Stimulated activated CD8-positive, alpha-beta memory T cell treated with anti-CD3 and anti-CD28 coated beads, Interleukin-12 subunit alpha, Interleukin-12 subunit beta, amount 100 ng/mL, for 1 hour (primary cell): ENCODE measurements around the gene HDDC2.

Experiments used
- DNase-seq: peaks from one replicate; pipeline ENCODE4 v3.0.0-alpha.2; 2020; ENCODE audit warnings: low read depth

Gene HDDC2, protein sequence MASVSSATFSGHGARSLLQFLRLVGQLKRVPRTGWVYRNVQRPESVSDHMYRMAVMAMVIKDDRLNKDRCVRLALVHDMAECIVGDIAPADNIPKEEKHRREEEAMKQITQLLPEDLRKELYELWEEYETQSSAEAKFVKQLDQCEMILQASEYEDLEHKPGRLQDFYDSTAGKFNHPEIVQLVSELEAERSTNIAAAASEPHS

GRCh38 chr6:125301435-125302391 lies at the start of gene HDDC2:
Gene HDDC2 (minus strand): TSS chr6:125301967. CDS start chr6:125301932, 35 bp downstream.
- no peak for DNase-seq

DNA sequence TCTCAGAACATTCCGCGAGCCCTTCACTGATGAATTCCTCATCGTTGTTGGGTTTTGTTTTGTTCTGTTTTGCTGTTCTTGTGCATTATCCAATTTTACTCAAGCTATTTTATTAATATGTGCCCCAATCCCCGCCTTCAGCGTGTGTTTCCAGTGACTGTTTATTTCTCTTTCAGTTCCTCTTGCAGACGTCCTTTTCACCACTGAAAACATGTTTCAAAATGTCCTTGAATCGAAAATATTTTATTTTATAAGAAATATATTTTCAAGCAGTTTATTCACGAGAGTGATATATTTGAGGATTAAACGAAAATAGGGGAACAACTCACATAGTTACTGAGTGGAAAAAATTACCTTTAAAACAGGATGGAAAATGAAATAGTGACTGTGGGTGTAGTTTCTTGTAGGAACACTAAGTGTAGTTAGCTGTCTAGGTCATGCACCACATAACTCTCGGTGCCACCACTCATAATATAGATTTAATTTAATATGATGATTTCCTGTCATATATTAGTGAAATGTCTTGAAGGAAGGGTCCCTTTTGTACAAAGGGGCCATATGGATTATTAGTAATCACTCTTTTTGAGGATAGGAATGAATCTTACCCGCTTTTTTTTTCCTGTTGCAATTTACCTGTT lies 45.3 kb upstream of the HDDC2 start:
- no peak for DNase-seq

- no peak for DNase-seq
These were observed 44.6 kb upstream of the HDDC2 start for GRCh38 chr6:125346201-125346925.

- no peak for DNase-seq
These were observed 39.7 kb upstream of the HDDC2 start for GRCh38 chr6:125341460-125341859.

- DNase-seq: no peak
These were observed 39.2 kb upstream of the HDDC2 start for GRCh38 chr6:125340991-125341390.

- DNase-seq: no peak
These were observed 38.5 kb upstream of the HDDC2 start for GRCh38 chr6:125340175-125340835.

DNA sequence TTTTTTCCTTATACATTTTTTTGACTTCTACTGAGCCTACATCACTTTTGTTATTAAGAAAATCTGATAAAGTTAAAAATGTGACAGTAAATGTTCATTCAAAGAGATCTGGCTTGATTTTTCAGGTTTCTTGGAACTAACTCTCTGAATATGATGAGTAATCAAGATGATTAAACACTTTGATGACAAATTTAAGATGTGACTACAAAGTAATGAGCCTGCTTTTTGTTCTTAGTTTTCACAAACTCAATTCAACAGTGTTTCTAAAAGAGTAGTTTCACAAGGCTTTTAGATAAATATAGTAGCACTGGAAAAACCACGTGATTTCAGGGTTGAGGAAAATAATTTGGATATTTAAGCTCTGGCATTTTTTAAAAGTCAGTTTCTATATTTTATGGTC lies 37.9 kb upstream of the HDDC2 start:
- no peak for DNase-seq

DNA sequence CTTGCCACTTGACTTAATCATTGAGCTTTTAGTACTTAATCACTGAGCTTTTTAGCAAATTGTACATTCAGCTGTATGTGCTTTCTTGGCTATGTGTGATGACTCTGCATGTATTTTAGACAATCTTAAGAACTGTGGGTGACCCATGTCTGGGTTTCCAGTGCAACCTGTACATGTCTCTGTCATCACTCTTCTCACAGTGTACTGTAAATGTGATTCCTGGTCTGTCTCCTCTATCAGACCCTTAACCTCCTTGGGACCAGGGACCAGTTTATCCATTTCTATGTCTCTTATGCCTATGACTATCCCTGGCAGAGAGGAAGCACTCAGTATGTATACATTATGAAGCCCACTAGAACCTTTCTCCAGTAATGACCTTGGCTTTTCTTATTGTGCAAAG lies 36.6 kb upstream of the HDDC2 start:
- no peak for DNase-seq

DNA sequence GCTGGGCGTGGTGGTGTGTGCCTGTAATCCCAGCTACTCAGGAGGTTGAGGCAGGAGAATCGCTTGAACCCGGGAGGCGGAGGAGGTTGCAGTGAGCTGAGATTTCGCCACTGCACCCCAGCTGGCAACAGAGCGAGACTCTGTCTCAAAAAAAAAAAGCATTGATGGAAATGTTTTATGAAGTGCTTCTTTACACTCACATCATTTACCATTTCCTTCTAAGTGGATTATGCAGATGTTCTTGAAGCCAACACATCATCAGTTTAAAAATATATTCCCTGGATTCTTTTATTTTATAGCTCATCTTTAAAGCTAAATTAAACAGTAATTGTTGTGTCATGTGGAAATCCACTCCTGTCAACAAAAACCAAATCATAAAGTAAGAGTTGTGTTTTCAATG lies 35.9 kb upstream of the HDDC2 start:
- no peak for DNase-seq

DNA sequence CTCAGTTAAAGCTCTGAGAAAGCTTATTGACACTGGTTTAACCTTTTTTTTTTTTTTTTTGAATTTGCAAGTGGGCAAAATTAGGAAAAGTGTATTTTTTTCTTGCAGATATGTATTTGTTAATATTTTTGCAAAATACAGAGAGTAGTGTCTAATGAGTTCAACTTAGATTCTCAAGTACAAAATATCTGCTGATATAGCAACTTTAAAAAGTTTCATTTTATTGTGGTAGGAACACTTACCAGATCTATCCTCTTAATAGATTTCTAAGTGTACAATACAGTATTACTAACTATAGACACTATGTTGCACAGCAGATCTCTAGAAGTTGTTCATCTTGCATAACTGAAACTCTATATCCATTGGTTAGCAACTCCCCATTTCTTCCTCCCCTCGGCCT lies 30.9 kb upstream of the HDDC2 start:
- no peak for DNase-seq

- DNase-seq: no peak
These were observed 23.8 kb upstream of the HDDC2 start for GRCh38 chr6:125325586-125325985.

DNA sequence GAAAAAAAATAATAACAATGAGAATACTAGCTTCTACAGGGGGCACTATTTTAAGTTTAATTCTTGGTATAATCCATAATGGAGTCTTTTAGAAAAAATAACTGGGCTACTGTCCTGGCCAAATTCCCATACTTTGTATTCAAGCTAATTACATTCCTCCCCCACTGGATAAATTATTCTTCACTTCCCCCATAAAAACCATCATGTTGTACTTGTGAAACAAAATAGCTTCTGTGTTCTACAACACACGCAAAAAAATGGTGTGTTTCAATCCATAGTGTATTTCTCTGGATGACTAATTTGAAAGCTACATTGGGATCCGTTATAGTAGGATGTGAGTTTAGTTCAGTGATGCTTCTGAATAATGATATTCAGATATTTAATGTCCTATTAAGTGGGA lies 21.6 kb upstream of the HDDC2 start:
- no peak for DNase-seq

DNA sequence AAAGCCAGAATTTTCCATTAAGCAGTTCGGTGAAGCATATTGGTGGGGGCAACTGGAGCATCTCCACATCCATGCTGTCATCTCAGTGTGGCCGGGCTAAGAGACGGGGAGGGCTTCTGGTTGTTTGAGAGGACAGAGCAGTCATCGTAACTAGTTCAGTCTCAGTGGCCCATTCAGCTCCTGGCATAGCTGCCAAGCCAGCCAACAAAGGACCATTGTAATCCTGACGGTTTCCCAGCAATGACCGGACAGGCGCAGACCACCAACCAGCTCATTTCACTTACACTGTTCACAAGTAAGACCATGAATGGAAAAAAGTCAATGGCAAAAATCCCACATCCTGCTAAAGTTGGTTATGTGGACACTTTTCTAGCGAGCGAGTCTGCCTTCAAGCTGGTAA lies 14.9 kb upstream of the HDDC2 start:
- DNase-seq: no peak

DNA sequence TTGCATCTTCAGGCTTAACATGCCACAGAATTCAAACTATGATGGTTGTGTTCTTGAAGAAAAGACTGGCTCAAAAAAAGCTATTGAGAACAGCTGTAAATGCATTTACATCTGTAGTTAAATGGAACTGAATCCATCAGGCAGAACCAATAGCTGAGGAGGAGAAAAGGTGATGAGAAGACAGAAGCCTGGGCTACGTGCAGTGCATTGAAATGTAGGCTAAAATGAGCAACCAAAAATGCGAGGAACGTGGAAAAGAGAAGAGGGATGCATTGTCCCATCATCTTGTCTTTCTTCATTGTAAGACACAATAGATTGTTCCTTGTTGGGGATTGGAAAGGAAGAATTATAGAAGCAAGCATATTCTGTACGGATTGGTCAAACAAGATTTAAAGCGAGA lies 13.8 kb upstream of the HDDC2 start:
- DNase-seq: no peak

GRCh38 chr6:125314009-125314581 lies 12.3 kb upstream of the HDDC2 start:
- DNase-seq: no peak

DNA sequence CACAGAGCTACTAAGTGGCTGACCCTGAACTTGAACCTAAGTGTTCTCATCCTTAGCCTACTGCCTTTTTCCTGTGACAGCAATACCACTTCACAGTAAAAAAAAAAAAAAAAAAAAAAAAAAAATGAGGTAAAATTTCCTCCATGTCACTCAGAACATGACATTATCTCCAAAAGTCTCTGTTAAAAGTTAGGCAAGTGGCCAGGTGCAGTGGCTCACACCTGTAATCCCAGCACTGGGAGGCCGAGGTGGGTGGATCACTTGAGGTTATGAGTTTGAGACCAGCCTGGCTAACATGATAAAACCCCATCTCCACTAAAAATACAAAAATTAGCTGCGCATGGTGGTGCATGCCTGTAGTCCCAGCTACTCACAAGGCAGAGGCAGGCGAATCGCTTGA lies 11.2 kb upstream of the HDDC2 start:
- DNase-seq: no peak

- no peak for DNase-seq
These were observed 10.7 kb upstream of the HDDC2 start for GRCh38 chr6:125312478-125312877.

GRCh38 chr6:125310994-125311649 lies 9.4 kb upstream of the HDDC2 start:
- no peak for DNase-seq

DNA sequence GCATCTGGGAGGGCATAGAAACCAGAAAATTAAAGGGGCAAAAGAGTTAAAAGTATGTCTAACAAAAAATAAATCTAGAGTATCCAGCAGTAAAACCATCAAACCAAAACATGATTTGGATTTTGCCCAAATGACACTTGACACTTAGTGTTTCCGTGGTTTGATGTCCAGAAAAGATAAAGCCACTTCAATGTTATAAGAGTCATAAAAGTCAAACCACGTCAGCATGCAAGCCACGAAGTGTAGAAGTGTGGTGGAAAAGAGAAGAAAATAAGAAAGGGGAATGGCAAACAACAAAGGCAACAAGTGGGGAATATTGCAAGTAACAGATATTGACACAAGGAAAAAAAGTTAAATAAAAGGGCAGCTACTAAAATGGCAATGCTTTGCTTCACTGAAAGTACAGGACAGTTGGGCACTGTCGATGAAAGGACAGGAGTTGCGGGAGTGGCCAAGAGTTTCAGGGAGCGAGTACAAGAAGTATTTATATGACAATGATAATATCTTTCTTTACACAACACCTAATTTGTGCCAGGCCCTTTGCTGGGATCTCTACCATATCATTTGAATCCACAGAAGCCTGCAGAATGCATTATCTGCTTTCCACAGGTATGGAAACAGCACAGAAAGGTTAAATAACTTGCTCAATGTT lies 6.3 kb upstream of the HDDC2 start:
- no peak for DNase-seq

GRCh38 chr6:125307150-125307838 lies 5.5 kb upstream of the HDDC2 start:
- DNase-seq: no peak
